Thoracic aorta (tissue), 2 donors: ENCODE measurements around the gene ROS1. TPM values are rescaled to one million over a fixed set of nuclear protein-coding genes. Genes with fewer than 3 reads are reported as not detected.

Experiments
- ATAC-seq: fragments of 150-250 bp; one replicate; pipeline ENCODE4 v1.8.0; 2017; ENCODE audit warnings: low read depth; ENCODE audit not compliant: insufficient number of reproducible peaks, low FRiP score
- DNase-seq: peaks from one replicate; pipeline ENCODE4 v3.0.0-alpha.2; 2020; ENCODE audit warnings: low spot score
- H3K27ac ChIP-seq, 2 donors: fragments of 200-600 bp; sonication (generic); 1 replicate in 1 of 2; 2 replicates in 1 of 2; pipeline ENCODE4 v1.5.1; 2016; ENCODE audit warnings: mild to moderate bottlenecking in 2 of 2, moderate library complexity in 2 of 2
- H3K27me3 ChIP-seq: fragments of 200-600 bp; sonication (generic); replicated peaks from 2 replicates; pipeline ENCODE4 v1.6.0; 2016; ENCODE audit warnings: mild to moderate bottlenecking; ENCODE audit not compliant: insufficient read depth
- H3K36me3 ChIP-seq: fragments of 200-600 bp; sonication (generic); one replicate; pipeline ENCODE4 v1.5.1; 2016
- H3K4me1 ChIP-seq, 2 donors: fragments of 200-600 bp; sonication (generic); 1 replicate in 1 of 2; 2 replicates in 1 of 2; pipeline versions ENCODE4 v1.5.1 to v1.6.0; 2016; ENCODE audit warnings: low read depth in 2 of 2, mild to moderate bottlenecking in 1 of 2; ENCODE audit not compliant: control insufficient read depth in 1 of 2
- H3K4me3 ChIP-seq: fragments of 200-600 bp; sonication (generic); 2 replicates; pipeline ENCODE4 v1.5.1; 2016; ENCODE audit warnings: mild to moderate bottlenecking
- H3K9me3 ChIP-seq: fragments of 200-600 bp; sonication (generic); 2 replicates; pipeline ENCODE4 v1.5.1; 2016
- total RNA-seq, 2 donors: library from RNA; depleted of rRNA; stranded (reverse); fragments of >200 nt; gene quantifications; one replicate each; pipeline versions ENCODE4 v1.1.0 to v1.2.3, GENCODE V29; 2016
- TF ChIP-seq, protein P1 (sequence below): fragments of 200-600 bp; sonication (generic); IDR thresholded peaks from one replicate; pipeline ENCODE4 v1.5.1; 2019; ENCODE audit warnings: antibody characterized with exemption

ROS1 gene
- total RNA-seq, 2 donors from 2014 or later: not detected

DNA sequence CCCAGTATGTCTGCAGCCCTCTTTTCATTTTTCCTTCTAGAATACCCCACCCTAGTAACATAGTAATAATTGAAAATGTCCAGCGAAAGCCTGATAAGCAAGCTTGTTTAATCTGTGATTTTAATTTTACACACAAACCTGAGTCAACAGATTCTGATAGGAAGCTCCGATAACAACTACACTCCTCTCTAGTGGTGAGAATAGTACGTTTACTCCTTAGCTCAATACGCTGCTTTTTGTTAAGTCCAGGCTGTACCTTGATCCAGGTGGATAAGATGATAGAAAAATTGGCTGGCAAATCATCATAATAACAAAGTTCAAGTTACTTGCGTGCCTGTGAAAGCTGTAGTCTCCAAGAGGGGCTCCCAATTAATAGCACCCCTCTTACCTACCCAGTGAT, 31.3 kb upstream of the ROS1 start:
- H3K36me3 ChIP-seq: no peaks in the 10 kb centered on the region
- DNase-seq: no peak
- no peak for ATAC-seq
- H3K27ac ChIP-seq: no peak overlapping the region
- H3K9me3 ChIP-seq: no peaks in the 10 kb centered on the region
- TF ChIP-seq, protein P1, sequence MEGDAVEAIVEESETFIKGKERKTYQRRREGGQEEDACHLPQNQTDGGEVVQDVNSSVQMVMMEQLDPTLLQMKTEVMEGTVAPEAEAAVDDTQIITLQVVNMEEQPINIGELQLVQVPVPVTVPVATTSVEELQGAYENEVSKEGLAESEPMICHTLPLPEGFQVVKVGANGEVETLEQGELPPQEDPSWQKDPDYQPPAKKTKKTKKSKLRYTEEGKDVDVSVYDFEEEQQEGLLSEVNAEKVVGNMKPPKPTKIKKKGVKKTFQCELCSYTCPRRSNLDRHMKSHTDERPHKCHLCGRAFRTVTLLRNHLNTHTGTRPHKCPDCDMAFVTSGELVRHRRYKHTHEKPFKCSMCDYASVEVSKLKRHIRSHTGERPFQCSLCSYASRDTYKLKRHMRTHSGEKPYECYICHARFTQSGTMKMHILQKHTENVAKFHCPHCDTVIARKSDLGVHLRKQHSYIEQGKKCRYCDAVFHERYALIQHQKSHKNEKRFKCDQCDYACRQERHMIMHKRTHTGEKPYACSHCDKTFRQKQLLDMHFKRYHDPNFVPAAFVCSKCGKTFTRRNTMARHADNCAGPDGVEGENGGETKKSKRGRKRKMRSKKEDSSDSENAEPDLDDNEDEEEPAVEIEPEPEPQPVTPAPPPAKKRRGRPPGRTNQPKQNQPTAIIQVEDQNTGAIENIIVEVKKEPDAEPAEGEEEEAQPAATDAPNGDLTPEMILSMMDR: no peak
- H3K4me3 ChIP-seq: no peak overlapping the region
- H3K27me3 ChIP-seq: no peaks in the 10 kb centered on the region
- no peaks in the 10 kb centered on the region for H3K4me1 ChIP-seq

DNA sequence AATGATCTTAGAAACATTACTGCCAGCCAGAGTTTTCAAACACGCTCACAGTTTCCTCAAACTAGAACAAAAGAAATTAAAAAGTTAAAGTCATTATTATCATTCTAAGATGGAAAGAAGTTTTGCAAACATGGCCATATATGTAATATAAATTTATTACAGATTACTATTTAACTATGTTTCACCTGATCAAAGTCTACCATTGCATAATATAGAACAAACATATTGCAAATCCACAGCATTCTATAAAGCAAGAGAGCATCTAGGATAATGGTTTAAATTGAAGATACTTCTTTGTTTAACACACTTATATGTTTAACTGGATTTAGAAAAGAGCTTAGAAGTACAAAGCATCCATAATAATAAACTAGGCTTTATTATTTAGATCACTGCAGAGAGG, 30.5 kb upstream of the ROS1 start:
- Histone ChIP-seq H3K4me1 (no peaks in the 10 kb centered on the region), H3K4me3 (no peak overlapping the region), H3K27ac (no peak overlapping the region), H3K27me3 (no peaks in the 10 kb centered on the region), H3K36me3 (no peaks in the 10 kb centered on the region), H3K9me3 (no peaks in the 10 kb centered on the region)
- ATAC-seq (no peak), DNase-seq (no peak)
- TF ChIP-seq, protein P1: no peak

DNA sequence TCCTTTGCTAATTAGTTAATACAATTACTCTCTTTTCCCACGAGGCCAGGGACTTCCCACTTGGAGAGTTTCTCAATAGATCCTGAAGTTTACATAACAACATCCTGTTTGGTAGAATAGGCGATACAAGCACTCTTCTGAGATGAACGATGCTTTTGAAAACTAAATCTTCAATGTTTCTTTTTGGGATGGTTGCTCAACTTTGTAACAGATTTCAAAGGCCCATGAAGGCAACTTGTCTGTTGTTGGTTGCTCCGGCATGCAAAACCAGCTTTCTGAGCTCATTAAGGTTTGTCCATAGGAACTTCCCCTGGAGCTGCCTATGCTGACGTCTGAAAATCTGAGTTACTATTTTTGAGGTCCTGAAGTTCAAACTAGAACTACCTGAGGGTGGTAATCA, 25.9 kb upstream of the ROS1 start:
- Histone ChIP-seq H3K4me3 (no peak overlapping the region), H3K9me3 (no peaks in the 10 kb centered on the region), H3K4me1 (peaks cover 11 to 30% of the 10 kb centered on the region in 2 donors), H3K36me3 (no peaks in the 10 kb centered on the region), H3K27me3 (no peaks in the 10 kb centered on the region), H3K27ac (no peak overlapping the region)
- DNase-seq (no peak), ATAC-seq (no peak)
- TF ChIP-seq, protein P1: no peak

DNA sequence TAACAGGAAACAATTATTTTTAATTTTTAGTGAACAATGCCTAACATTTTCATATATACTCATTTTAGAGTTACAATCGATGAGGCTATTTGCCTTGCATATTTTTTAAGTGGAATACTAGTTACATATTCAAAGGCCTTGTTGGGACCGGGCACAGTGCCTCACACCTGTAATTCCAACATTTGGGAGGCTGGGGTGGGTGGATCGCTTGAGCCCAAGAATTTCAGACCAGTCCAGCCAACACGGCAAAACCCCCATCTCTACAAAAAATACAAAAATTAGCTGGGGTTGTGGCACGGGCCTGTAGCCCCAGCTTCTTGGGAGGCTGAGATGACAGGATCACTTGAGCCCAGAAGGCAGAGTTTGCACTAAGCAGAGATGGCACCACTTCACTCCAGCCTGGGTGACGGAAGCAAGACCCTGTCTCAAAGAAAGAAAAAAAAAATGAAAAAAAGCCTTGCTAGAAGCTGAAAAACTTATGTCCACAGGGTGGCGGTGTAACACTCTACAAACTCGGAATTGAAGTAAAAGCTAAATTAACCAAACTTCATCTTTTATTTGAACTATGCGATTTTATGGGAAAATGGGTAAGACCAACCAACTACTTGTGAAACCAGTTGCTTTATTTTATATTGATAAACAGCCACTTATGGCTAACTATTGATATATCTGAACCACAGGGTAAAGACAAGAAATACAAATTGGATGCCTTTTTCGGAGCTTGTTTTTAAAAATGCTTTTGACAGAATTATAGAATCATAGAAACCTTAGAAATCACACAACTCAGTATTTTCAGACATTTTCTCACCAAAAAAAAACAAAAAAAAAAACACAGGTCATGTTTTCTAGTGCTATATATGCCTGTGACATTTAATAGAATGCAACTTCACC, 24.1 kb upstream of the ROS1 start:
- peak; percentile 9 for DNase-seq
- Histone ChIP-seq H3K9me3 (no peaks in the 10 kb centered on the region), H3K4me1 (peaks cover 11 to 30% of the 10 kb centered on the region in 2 donors), H3K36me3 (no peaks in the 10 kb centered on the region), H3K27ac (peak overlapping the region; percentile 59 to 61), H3K4me3 (peak overlapping the region; percentile 50), H3K27me3 (no peaks in the 10 kb centered on the region)
- no peak for ATAC-seq
- TF ChIP-seq, protein P1: peak; percentile 75

DNA sequence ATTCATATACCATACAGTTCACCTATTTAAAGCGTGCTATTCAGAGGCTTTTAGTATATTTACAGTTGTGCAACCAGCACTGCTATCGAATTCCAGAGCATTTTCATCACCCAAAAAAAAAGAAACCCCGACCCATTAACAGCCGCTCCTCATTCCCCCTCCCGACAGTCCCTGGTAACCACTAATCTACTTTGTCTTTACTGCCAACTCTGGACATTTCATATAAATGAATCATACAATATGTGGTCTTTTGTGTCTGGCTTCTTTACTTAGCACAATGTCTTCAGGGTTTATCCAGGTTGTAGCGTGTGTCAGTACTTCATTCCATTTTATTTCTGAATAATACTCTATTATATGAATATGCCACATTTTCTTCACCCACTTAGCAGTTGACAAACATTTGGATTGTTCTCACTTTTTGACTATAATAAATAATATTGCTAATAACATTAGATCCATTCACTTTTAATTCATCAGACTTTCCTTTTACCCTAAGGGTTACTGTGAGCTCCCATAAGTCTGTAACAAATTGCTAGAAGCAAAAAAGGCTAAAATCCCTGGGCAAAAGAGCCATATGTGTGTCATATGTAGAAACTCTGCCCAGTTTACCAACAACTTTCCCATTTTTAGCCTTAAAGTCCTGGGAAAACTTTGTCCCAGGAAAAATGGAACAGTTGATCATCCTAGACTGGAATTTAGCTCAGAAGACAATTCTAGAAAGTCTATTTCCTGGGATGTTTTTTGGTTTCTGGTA, 23.2 kb upstream of the ROS1 start:
- no peak for DNase-seq
- TF ChIP-seq, protein P1: no peak
- peak overlapping the region; percentile 26 for H3K4me3 ChIP-seq
- no peak for ATAC-seq
- peak overlapping the region; percentile 59 to 61 for H3K27ac ChIP-seq
- no peaks in the 10 kb centered on the region for H3K36me3 ChIP-seq
- H3K4me1 ChIP-seq: peaks cover 11 to 30% of the 10 kb centered on the region in 2 donors
- H3K27me3 ChIP-seq: no peaks in the 10 kb centered on the region
- H3K9me3 ChIP-seq: no peaks in the 10 kb centered on the region
